ENCODE results near the gene NT5DC4. TPM values are rescaled to one million over a fixed set of nuclear protein-coding genes. Genes with fewer than 3 reads are reported as not detected.

NT5DC4 gene
- total RNA-seq, 2 donors from 2014 or later: not detected

GRCh38 chr2:112737542-112738232 lies 16.9 kb downstream of the NT5DC4 start:
- Histone ChIP-seq H3K36me3 (ENCODE audit: control insufficient read depth, insufficient read depth, low read length) (peaks cover 52% of the 10 kb centered on the region), H3K9ac (ENCODE audit: extremely low read depth, low read length, poor library complexity, severe bottlenecking) (no peak overlapping the region), H3K4me3 (ENCODE audit: low read length) (no peak overlapping the region), H3K4me1 (ENCODE audit: control insufficient read depth, insufficient read depth, low read length) (no peaks in the 10 kb centered on the region), H3K9me3 (ENCODE audit: control insufficient read depth, low read length) (no peaks in the 10 kb centered on the region), H3K27ac (ENCODE audit: low read depth, low read length) (no peak overlapping the region), H3K27me3 (ENCODE audit: control insufficient read depth, insufficient read depth, low read length, poor library complexity, severe bottlenecking) (no peaks in the 10 kb centered on the region)
- Mint-ChIP-seq H3K9me3 (no peaks in the 10 kb centered on the region), H3K27ac (no peak overlapping the region), H3K36me3 (ENCODE audit: low read depth) (peaks cover 41% of the 10 kb centered on the region), H3K4me1 (no peaks in the 10 kb centered on the region), H3K27me3 (ENCODE audit: insufficient read depth) (no peaks in the 10 kb centered on the region), H3K4me3 (no peak overlapping the region)
- 95% methylated on average over 1 of the region's 1 CpG; no CpG with 5 or more reads in 1 of the 2 experiments for WGBS, 2 experiments (ENCODE audit: insufficient coverage in 1 of 2, insufficient read length in 1 of 2)
- TF ChIP-seq, protein P1, sequence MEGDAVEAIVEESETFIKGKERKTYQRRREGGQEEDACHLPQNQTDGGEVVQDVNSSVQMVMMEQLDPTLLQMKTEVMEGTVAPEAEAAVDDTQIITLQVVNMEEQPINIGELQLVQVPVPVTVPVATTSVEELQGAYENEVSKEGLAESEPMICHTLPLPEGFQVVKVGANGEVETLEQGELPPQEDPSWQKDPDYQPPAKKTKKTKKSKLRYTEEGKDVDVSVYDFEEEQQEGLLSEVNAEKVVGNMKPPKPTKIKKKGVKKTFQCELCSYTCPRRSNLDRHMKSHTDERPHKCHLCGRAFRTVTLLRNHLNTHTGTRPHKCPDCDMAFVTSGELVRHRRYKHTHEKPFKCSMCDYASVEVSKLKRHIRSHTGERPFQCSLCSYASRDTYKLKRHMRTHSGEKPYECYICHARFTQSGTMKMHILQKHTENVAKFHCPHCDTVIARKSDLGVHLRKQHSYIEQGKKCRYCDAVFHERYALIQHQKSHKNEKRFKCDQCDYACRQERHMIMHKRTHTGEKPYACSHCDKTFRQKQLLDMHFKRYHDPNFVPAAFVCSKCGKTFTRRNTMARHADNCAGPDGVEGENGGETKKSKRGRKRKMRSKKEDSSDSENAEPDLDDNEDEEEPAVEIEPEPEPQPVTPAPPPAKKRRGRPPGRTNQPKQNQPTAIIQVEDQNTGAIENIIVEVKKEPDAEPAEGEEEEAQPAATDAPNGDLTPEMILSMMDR (conservative IDR thresholded peaks at IDR 0.05): no peak
- no peak for DNase-seq

GRCh38 chr2:112740527-112740926 lies 19.7 kb downstream of the NT5DC4 start:
- no peaks in the 10 kb centered on the region for H3K9me3 Mint-ChIP-seq
- peaks cover 52% of the 10 kb centered on the region for H3K36me3 Mint-ChIP-seq (ENCODE audit: low read depth)
- TF ChIP-seq, protein P1 (conservative IDR thresholded peaks at IDR 0.05): no peak

GRCh38 chr2:112749755-112750559 lies 29.1 kb downstream of the NT5DC4 start:
- H3K27me3 Mint-ChIP-seq (ENCODE audit: insufficient read depth): no peaks in the 10 kb centered on the region
- peaks cover 8% of the 10 kb centered on the region for H3K4me1 Mint-ChIP-seq
- H3K9me3 Mint-ChIP-seq: no peaks in the 10 kb centered on the region
- no peak overlapping the region for H3K27ac Mint-ChIP-seq
- Histone ChIP-seq H3K27ac (ENCODE audit: low read depth, low read length) (no peak overlapping the region), H3K4me1 (ENCODE audit: control insufficient read depth, insufficient read depth, low read length) (no peaks in the 10 kb centered on the region), H3K27me3 (ENCODE audit: control insufficient read depth, insufficient read depth, low read length, poor library complexity, severe bottlenecking) (no peaks in the 10 kb centered on the region), H3K9ac (ENCODE audit: extremely low read depth, low read length, poor library complexity, severe bottlenecking) (no peak overlapping the region), H3K4me3 (ENCODE audit: low read length) (no peak overlapping the region), H3K36me3 (ENCODE audit: control insufficient read depth, insufficient read depth, low read length) (peaks cover 71% of the 10 kb centered on the region), H3K9me3 (ENCODE audit: control insufficient read depth, low read length) (no peaks in the 10 kb centered on the region)
- WGBS, 2 experiments (ENCODE audit: insufficient coverage in 1 of 2, insufficient read length in 1 of 2): 80 to 83% methylated on average over 8 to 9 of the region's 9 CpGs
- TF ChIP-seq, protein P1 (conservative IDR thresholded peaks at IDR 0.05): peak; percentile 97
- DNase-seq: peak; percentile 93
- H3K36me3 Mint-ChIP-seq (ENCODE audit: low read depth): peaks cover 34% of the 10 kb centered on the region
- no peak overlapping the region for H3K4me3 Mint-ChIP-seq

More at GRCh38 chr2:112740527-112740926, 19.7 kb downstream of the NT5DC4 start:
- no peak overlapping the region for H3K9ac ChIP-seq (ENCODE audit: extremely low read depth, low read length, poor library complexity, severe bottlenecking)
- Mint-ChIP-seq H3K27me3 (ENCODE audit: insufficient read depth) (no peaks in the 10 kb centered on the region), H3K4me3 (no peak overlapping the region), H3K4me1 (no peaks in the 10 kb centered on the region), H3K27ac (no peak overlapping the region)
- peaks cover 74% of the 10 kb centered on the region for H3K36me3 ChIP-seq (ENCODE audit: control insufficient read depth, insufficient read depth, low read length)
- 94% methylated on average over 6 to 7 of the region's 7 CpGs for WGBS, 2 experiments (ENCODE audit: insufficient coverage in 1 of 2, insufficient read length in 1 of 2)
- DNase-seq: no peak
- H3K4me3 ChIP-seq (ENCODE audit: low read length): no peak overlapping the region
- H3K27ac ChIP-seq (ENCODE audit: low read depth, low read length): no peak overlapping the region
- no peaks in the 10 kb centered on the region for H3K9me3 ChIP-seq (ENCODE audit: control insufficient read depth, low read length)
- no peaks in the 10 kb centered on the region for H3K27me3 ChIP-seq (ENCODE audit: control insufficient read depth, insufficient read depth, low read length, poor library complexity, severe bottlenecking)
- H3K4me1 ChIP-seq (ENCODE audit: control insufficient read depth, insufficient read depth, low read length): no peaks in the 10 kb centered on the region
